ENCODE results near the gene CTNND2. TPM values are rescaled to one million over a fixed set of nuclear protein-coding genes. Genes with fewer than 3 reads are reported as not detected.

Gene CTNND2
- total and polyA plus RNA-seq, 10 of the 15 experiments (the other 5 are each of a cell fraction or from before 2014, with no cell fraction given), result 0.02 to 0.16 (median 0.04) TPM; not detected in 7

DNA sequence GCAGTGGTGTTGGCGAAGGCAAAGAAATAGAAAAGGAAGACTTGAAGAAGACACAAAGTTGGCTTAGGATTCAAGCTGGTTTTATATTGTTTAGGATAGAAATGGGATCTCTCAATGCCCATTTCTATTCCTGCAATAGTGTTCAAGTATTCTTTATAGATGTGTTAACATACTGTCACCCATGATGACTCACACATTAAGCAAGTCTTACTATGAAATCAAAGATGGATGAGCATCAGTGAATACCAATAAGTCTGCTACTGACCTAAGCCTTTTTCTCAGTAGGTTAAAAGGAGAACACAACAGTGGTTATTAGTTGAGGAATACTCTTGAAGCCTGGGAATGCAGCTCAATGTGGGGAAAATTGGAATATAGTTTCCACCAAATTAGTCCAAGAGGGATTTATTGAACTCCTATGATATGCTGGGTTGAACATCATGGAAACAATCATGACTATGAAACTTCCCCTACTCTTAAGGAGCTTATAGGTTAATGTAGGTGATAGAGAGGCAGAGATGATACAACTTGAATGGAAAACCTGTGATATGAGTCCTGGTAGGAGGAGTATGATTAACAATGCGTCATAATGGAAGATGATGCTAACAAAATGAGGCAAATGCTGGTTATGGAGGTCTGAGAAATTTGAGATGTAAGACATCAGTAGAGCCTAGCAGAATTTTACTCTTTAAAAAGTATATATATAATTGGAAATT, 726.1 kb downstream of the CTNND2 start (continued):
- TF ChIP-seq RFX5 (IDR thresholded peaks at IDR 0.05; ENCODE audit: low read depth, low read length), result no peak
- TF ChIP-seq ZSCAN29 (IDR thresholded peaks at IDR 0.05), result no peak
- TF ChIP-seq, protein P1, sequence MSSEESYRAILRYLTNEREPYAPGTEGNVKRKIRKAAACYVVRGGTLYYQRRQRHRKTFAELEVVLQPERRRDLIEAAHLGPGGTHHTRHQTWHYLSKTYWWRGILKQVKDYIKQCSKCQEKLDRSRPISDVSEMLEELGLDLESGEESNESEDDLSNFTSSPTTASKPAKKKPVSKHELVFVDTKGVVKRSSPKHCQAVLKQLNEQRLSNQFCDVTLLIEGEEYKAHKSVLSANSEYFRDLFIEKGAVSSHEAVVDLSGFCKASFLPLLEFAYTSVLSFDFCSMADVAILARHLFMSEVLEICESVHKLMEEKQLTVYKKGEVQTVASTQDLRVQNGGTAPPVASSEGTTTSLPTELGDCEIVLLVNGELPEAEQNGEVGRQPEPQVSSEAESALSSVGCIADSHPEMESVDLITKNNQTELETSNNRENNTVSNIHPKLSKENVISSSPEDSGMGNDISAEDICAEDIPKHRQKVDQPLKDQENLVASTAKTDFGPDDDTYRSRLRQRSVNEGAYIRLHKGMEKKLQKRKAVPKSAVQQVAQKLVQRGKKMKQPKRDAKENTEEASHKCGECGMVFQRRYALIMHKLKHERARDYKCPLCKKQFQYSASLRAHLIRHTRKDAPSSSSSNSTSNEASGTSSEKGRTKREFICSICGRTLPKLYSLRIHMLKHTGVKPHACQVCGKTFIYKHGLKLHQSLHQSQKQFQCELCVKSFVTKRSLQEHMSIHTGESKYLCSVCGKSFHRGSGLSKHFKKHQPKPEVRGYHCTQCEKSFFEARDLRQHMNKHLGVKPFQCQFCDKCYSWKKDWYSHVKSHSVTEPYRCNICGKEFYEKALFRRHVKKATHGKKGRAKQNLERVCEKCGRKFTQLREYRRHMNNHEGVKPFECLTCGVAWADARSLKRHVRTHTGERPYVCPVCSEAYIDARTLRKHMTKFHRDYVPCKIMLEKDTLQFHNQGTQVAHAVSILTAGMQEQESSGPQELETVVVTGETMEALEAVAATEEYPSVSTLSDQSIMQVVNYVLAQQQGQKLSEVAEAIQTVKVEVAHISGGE (CRISPR knock-in tag; IDR thresholded peaks at IDR 0.05), result no peak
- no peak for TF ChIP-seq PAX5 (IDR thresholded peaks at IDR 0.05; ENCODE audit: borderline replicate concordance, low read depth, low read length)
- no peak for TF ChIP-seq EZH2 (IDR thresholded peaks at IDR 0.05; ENCODE audit: borderline replicate concordance, control insufficient read depth, low read depth, low read length)
- TF ChIP-seq SMAD5 (IDR thresholded peaks at IDR 0.05; ENCODE audit: low read depth), result no peak
- no peak for TF ChIP-seq TCF3 (IDR thresholded peaks at IDR 0.05; ENCODE audit: borderline replicate concordance, insufficient read depth, low read depth, low read length)

DNA sequence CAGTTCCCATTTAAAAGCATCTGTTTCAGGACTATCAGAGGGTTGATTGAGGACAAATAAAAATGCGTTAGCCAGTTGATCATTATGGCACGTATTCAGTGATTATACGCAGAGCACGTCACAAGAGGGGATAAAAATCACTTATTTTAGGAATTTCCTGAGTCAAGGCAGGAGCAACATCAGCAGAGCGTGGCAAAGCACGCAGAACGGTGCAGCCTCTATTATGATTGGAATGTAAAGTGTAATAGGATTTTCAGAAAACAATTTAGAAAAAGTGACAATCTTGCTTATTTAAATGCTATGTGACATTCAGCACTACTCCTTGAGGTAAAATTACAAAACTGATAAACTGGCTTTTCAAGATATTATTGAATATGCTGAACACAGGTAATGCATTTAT, 729.7 kb downstream of the CTNND2 start:
- no peaks in the 10 kb centered on the region for H3K79me2 ChIP-seq (ENCODE audit: control insufficient read depth, insufficient read depth, low read length)
- ATAC-seq, result no peak
- intact Hi-C loops (cut with micrococcal nuclease; ENCODE audit: unreplicated experiment), result loop anchor here (10.0 kb wide), 1 partner anchor 480 kb away; no protein-coding TSS in a partner anchor
- FAIRE-seq, result no peak
- whole genome bisulfite sequencing (ENCODE audit: insufficient coverage, insufficient replicate concordance, low lambda C conversion rate, missing lambda C conversion rate), result 36% methylated on average over 7 of the region's 7 CpGs
- no TSS peak for BruUV-seq (replicated peaks)
- H2AFZ ChIP-seq (ENCODE audit: control insufficient read depth, low read depth, low read length), result no peak overlapping the region
- ChIA-PET SMC1A (ENCODE audit: uncharacterized antibody, unreplicated experiment) (no interaction called here), CTCF (interaction anchor here (0.7 kb wide), 1 partner anchor 187 kb away, joined by 3 read pairs; no protein-coding TSS in a partner anchor), POLR2A (no interaction called here), RAD21 (ENCODE audit: unreplicated experiment) (no interaction called here)
- H3K4me3 ChIP-seq, result no peak overlapping the region
- in situ Hi-C loops (cut with MboI), result no loop called here
- DNase-seq (ENCODE audit: low read depth, low spot score), result no peak
- H3K27me3 ChIP-seq (replicated peaks in 1 of 2; ENCODE audit: control insufficient read depth in 2 of 2, insufficient read depth in 2 of 2, low read length in 1 of 2), result no peaks in the 10 kb centered on the region
- no peak overlapping the region for H3K27ac ChIP-seq (ENCODE audit: control insufficient read depth, insufficient read depth)
- no peaks in the 10 kb centered on the region for H3K36me3 ChIP-seq (ENCODE audit: control insufficient read depth in 2 of 2, insufficient read depth in 2 of 2, low read length in 1 of 2)
- H4K20me1 ChIP-seq (ENCODE audit: control insufficient read depth, insufficient read depth), result no peaks in the 10 kb centered on the region
- no peak overlapping the region for H3K9ac ChIP-seq (ENCODE audit: control insufficient read depth, insufficient read depth, low read length)
- H3K4me2 ChIP-seq (ENCODE audit: control insufficient read depth, insufficient read depth), result no peak overlapping the region
- no peaks in the 10 kb centered on the region for H3K4me1 ChIP-seq (ENCODE audit: control insufficient read depth, insufficient read depth, low read length)
- H3K9me3 ChIP-seq (replicated peaks; ENCODE audit: control insufficient read depth, insufficient read depth, low read length), result no peaks in the 10 kb centered on the region
- no peak for TF ChIP-seq CUX1 (IDR thresholded peaks at IDR 0.05; ENCODE audit: insufficient replicate concordance, low read depth, low read length)
- no peak for TF ChIP-seq FOXK2 (IDR thresholded peaks at IDR 0.05)

Measured in GM12878 (cell line).